ENCODE data around the gene EIF4E3.

- TF ChIP-seq POLR2AphosphoS5 (IDR thresholded peaks at IDR 0.05; ENCODE audit: low read depth, low read length) = no peak
- no peak for TF ChIP-seq POLR2A (IDR thresholded peaks at IDR 0.05; ENCODE audit: low read depth, low read length)
Measured at GRCh38 chr3:71684757-71685386, 40.3 kb downstream of the EIF4E3 start.
